ENCODE data around the gene ZFAND3. TPM values are rescaled to one million over a fixed set of nuclear protein-coding genes. Genes with fewer than 3 reads are reported as not detected.

The ZFAND3 gene
- total and polyA plus RNA-seq, 2 of the 4 experiments (the other 2 are of a cell fraction), result 10.9 to 26.7 TPM

DNA sequence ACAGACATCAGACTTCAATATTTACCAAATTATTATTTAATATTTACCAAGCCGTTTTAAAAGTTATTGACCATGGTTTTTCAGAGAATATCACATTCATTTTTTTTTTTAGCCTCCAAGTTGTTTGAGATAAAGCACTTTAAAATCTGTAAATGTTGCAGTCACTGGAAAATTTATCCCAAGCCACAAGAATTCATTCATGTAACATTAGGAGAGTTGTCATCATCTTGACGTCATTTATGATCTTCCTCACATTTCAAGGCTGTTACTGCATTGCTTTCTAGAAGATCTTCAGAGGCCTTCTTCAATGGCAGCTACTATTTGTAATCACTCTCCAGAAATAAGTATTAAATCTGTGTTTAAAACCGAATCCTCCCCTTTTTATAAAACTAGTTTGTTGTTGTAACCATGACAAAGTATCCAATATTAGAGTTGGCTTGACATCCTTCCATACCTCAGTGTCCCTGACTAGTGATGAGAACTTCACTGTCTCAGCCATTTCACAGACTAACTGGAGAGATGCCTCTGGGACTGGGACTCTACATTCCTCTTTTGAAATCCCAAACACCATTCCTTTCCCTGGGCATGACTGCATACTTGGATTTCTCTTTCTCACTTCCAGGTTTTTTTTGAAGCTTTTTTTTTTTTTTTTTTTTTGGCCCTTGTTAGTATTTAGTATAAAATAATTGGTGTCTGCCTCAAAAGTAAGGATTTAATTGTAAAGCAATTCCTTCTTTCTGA is 100.1 kb downstream of the ZFAND3 start:
- Histone ChIP-seq H2BK15ac (ENCODE audit: low read depth, low read length) (peak overlapping the region; percentile 3; the same call in 1 of the 3 replicates), H2BK20ac (ENCODE audit: low read depth, low read length) (no peak overlapping the region), H3K4me1 (ENCODE audit: control insufficient read depth, insufficient read depth, low read length) (peaks cover 9% of the 10 kb centered on the region), H3K9me1 (ENCODE audit: insufficient read depth, low read length) (peaks cover 20% of the 10 kb centered on the region), H3K36me3 (ENCODE audit: control insufficient read depth, insufficient read depth, low read length) (peaks cover 2% of the 10 kb centered on the region; the same call in 1 of the 2 replicates), H3K14ac (replicated peaks; ENCODE audit: low read depth, low read length) (peak overlapping the region; percentile 61), H3K27me3 (ENCODE audit: control insufficient read depth, insufficient read depth, low read length) (no peaks in the 10 kb centered on the region), H3K18ac (ENCODE audit: low read depth, low read length) (peak overlapping the region; percentile 81; the same call in 1 of the 2 replicates), H4K91ac (ENCODE audit: insufficient read depth, low read depth, low read length) (no peak overlapping the region), H3K4ac (ENCODE audit: low read depth, low read length) (peak overlapping the region; percentile 62; the same call in 1 of the 2 replicates), H4K5ac (ENCODE audit: low read depth, low read length) (peak overlapping the region; percentile 69; the same call in 1 of the 2 replicates), H3K9ac (ENCODE audit: low read depth, low read length) (peak overlapping the region; percentile 6; the same call in 1 of the 2 replicates), H3K27ac (ENCODE audit: insufficient read depth, low read length) (peak overlapping the region; percentile 79; the same call in 1 of the 2 replicates), H2BK5ac (ENCODE audit: low read depth, low read length, poor library complexity, severe bottlenecking) (peak overlapping the region; percentile 95), H4K8ac (ENCODE audit: low read depth in 2 of 2, low read length in 2 of 2) (no peak overlapping the region; a peak in 2 of 4 replicates), H2AFZ (replicated peaks; ENCODE audit: low read length, poor library complexity) (no peak overlapping the region), H4K20me1 (ENCODE audit: insufficient read depth, low read length) (peaks cover 84% of the 10 kb centered on the region), H2BK120ac (ENCODE audit: low read depth, low read length) (no peak overlapping the region), H3K56ac (ENCODE audit: extremely low read depth, insufficient read depth, low read length) (peak overlapping the region; percentile 38; the same call in 1 of the 2 replicates), H2AK5ac (ENCODE audit: low read depth, low read length) (0 out of 2 replicates have a peak overlapping the region, but pooled peaks have one; percentile 40), H3K79me1 (ENCODE audit: low read depth in 1 of 2, low read length in 2 of 2) (peaks cover 27 to 79% of the 10 kb centered on the region in 2 experiments), H3K4me2 (ENCODE audit: low read depth, low read length) (peak overlapping the region; percentile 51; the same call in 1 of the 2 replicates), H3K23ac (ENCODE audit: low read depth, low read length) (0 out of 2 replicates have a peak overlapping the region, but pooled peaks have one; percentile 73), H3K4me3 (ENCODE audit: insufficient read depth, low read depth, low read length) (no peak overlapping the region), H2AK9ac (replicated peaks; ENCODE audit: low read depth, low read length, poor library complexity) (no peak overlapping the region), H3K9me3 (ENCODE audit: control insufficient read depth, insufficient read depth, low read length) (no peaks in the 10 kb centered on the region)
- TF ChIP-seq SMC3 (IDR thresholded peaks at IDR 0.05; ENCODE audit: low read depth, low read length) (no peak), RFX5 (IDR thresholded peaks at IDR 0.05; ENCODE audit: low read depth, low read length) (no peak), CHD1 (IDR thresholded peaks at IDR 0.05; ENCODE audit: low read depth, low read length) (no peak), FOS (IDR thresholded peaks at IDR 0.05; ENCODE audit: low read depth, low read length) (no peak), CEBPB (IDR thresholded peaks at IDR 0.05; ENCODE audit: low read depth, low read length) (peak; percentile 63; the same call in 1 of the 2 replicates), MXI1 (IDR thresholded peaks at IDR 0.05; ENCODE audit: borderline replicate concordance, low read depth, low read length) (no peak), MAZ (IDR thresholded peaks at IDR 0.05; ENCODE audit: borderline replicate concordance, low read depth, low read length) (no peak)
- CTCF ChIA-PET, result no interaction called here
- in situ Hi-C loops (cut with MboI; ENCODE audit: low sequenced_read_pairs), result no loop called here
- BruUV-seq (replicated peaks), result no TSS peak
- ATAC-seq (ENCODE audit: low read depth), result peak; percentile 70
- WGBS, 2 experiments (ENCODE audit: extremely low coverage in 2 of 2, insufficient read length in 1 of 2), result no CpG with 5 or more reads among the region's 3 CpGs
- POLR2A ChIA-PET (ENCODE audit: unreplicated experiment), result interaction anchor here (0.8 kb wide), 1 partner anchor 101 kb away, joined by 3 read pairs; no protein-coding TSS in a partner anchor
- peak; percentile 92 for DNase-seq
- dilution Hi-C loops (cut with HindIII; ENCODE audit: low sequenced_read_pairs, unreplicated experiment), result no loop called here
- intact Hi-C loops (cut with micrococcal nuclease), result no loop called here

All from IMR-90 (cell line).